GM12892 (cell line): ENCODE data around the gene MYL7.

Experiments used
- DNase-seq: peaks from one replicate; pipeline ENCODE4 v3.0.0; 2011; ENCODE audit not compliant: insufficient read length
- FAIRE-seq: peaks from 2 replicates; lab custom pipeline; 2011; peaks lifted over from hg19 to GRCh38; lab: Jason Lieb, UNC
- POLR2A ChIP-seq: IDR thresholded peaks from 2 replicates; pipeline ENCODE4 v1.6.1; 2011; ENCODE audit warnings: low read depth, low read length, control low read depth
- POLR2AphosphoS5 ChIP-seq: IDR thresholded peaks from 2 replicates; pipeline ENCODE4 v1.6.1; 2011; ENCODE audit warnings: low read depth, low read length, control low read depth
- TAF1 ChIP-seq: IDR thresholded peaks from 2 replicates; pipeline ENCODE4 v1.6.1; 2011; ENCODE audit warnings: low read depth, mild to moderate bottlenecking, control low read depth, low read length, borderline replicate concordance

The MYL7 gene

GRCh38 chr7:44110719-44111635 is 30.2 kb downstream of the MYL7 start:
- FAIRE-seq (no peak), DNase-seq (no peak)
- TF ChIP-seq POLR2A, result no peak
- TF ChIP-seq TAF1, result no peak
- no peak for TF ChIP-seq POLR2AphosphoS5

- no peak for DNase-seq
- no peak for TF ChIP-seq TAF1
- TF ChIP-seq POLR2A, result no peak
- no peak for TF ChIP-seq POLR2AphosphoS5
- no peak for FAIRE-seq
Observed at GRCh38 chr7:44109991-44110390, 31.1 kb downstream of the MYL7 start.

- no peak for FAIRE-seq
- DNase-seq, result no peak
- TF ChIP-seq TAF1, result no peak
- TF ChIP-seq POLR2AphosphoS5, result no peak
- no peak for TF ChIP-seq POLR2A
Observed at GRCh38 chr7:44108768-44109750, 32.1 kb downstream of the MYL7 start.

- DNase-seq (no peak), FAIRE-seq (no peak)
- TF ChIP-seq POLR2A (no peak), TAF1 (no peak), POLR2AphosphoS5 (no peak)
Observed at GRCh38 chr7:44107961-44108767, 33.0 kb downstream of the MYL7 start.

GRCh38 chr7:44107116-44107960 is 33.8 kb downstream of the MYL7 start:
- no peak for DNase-seq
- TF ChIP-seq POLR2AphosphoS5 (no peak), POLR2A (no peak), TAF1 (no peak)
- FAIRE-seq, result no peak

GRCh38 chr7:44106311-44107065 is 34.6 kb downstream of the MYL7 start:
- DNase-seq, result no peak
- FAIRE-seq, result no peak
- no peak for TF ChIP-seq TAF1
- TF ChIP-seq POLR2A, result no peak
- TF ChIP-seq POLR2AphosphoS5, result no peak

- no peak for TF ChIP-seq TAF1
- TF ChIP-seq POLR2AphosphoS5, result no peak
- no peak for TF ChIP-seq POLR2A
- no peak for FAIRE-seq
- DNase-seq, result no peak
Observed at GRCh38 chr7:44105832-44106231, 35.3 kb downstream of the MYL7 start.

- DNase-seq (no peak), FAIRE-seq (no peak)
- TF ChIP-seq TAF1 (no peak), POLR2AphosphoS5 (no peak), POLR2A (no peak)
Observed at GRCh38 chr7:44104860-44105771, 36.0 kb downstream of the MYL7 start.
